ENCODE measurements around the gene MTX1. TPM values are rescaled to one million over a fixed set of nuclear protein-coding genes. Genes with fewer than 3 reads are reported as not detected.

Gene MTX1
- total RNA-seq, 1 experiment from 2014 or later, result 69.1 TPM

- TF ChIP-seq ELF1 (IDR thresholded peaks at IDR 0.05; ENCODE audit: borderline replicate concordance, low read depth) (no peak), YY1 (IDR thresholded peaks at IDR 0.05; ENCODE audit: extremely low read depth, insufficient replicate concordance, low read depth, low read length) (no peak), EGR1 (IDR thresholded peaks at IDR 0.05; ENCODE audit: low read depth) (no peak), TCF7L2 (IDR thresholded peaks at IDR 0.05; ENCODE audit: borderline replicate concordance, extremely low read depth, insufficient read depth, insufficient read length) (no peak), FOSL1 (IDR thresholded peaks at IDR 0.05; ENCODE audit: low read depth) (no peak), SIN3A (IDR thresholded peaks at IDR 0.05; ENCODE audit: low read depth) (no peak), MAX (IDR thresholded peaks at IDR 0.05) (no peak), RAD21 (IDR thresholded peaks at IDR 0.05; ENCODE audit: low read depth) (no peak), SP1 (IDR thresholded peaks at IDR 0.05; ENCODE audit: low read depth) (no peak), CEBPB (IDR thresholded peaks at IDR 0.05; ENCODE audit: low read depth) (no peak), SRF (IDR thresholded peaks at IDR 0.05; ENCODE audit: low read depth) (no peak), ZNF274 (IDR thresholded peaks at IDR 0.05; ENCODE audit: low read depth, low read length) (no peak), EZH2 (IDR thresholded peaks at IDR 0.05) (no peak)
Measured at GRCh38 chr1:155202731-155203515, 5.6 kb upstream of the MTX1 start (continued).

- DNase-seq (ENCODE audit: low read depth, low spot score) (no peak), ATAC-seq (no peak)
- intact Hi-C loops (cut with micrococcal nuclease), result loop anchor here (5.0 kb wide), 2 partner anchors 37 to 387 kb away; a partner anchor contains a TSS
- no peaks in the 10 kb centered on the region for H3K36me3 ChIP-seq (ENCODE audit: control insufficient read depth in 1 of 2, insufficient read depth in 2 of 2, low read length in 2 of 2)
- TF ChIP-seq ZNF274 (IDR thresholded peaks at IDR 0.05; ENCODE audit: low read depth, low read length) (no peak), REST (IDR thresholded peaks at IDR 0.05; ENCODE audit: low read depth) (no peak), JUND (IDR thresholded peaks at IDR 0.05) (no peak), ELF1 (IDR thresholded peaks at IDR 0.05; ENCODE audit: borderline replicate concordance, low read depth) (no peak), EZH2 (IDR thresholded peaks at IDR 0.05) (no peak), SRF (IDR thresholded peaks at IDR 0.05; ENCODE audit: low read depth) (no peak), POLR2A (IDR thresholded peaks at IDR 0.05; ENCODE audit: borderline replicate concordance, extremely low read depth, insufficient read depth, insufficient read length) (no peak)
- no peak overlapping the region for H3K27ac ChIP-seq (ENCODE audit: low read depth, low read length)
- H3K9me2 ChIP-seq (ENCODE audit: insufficient read depth), result no peaks in the 10 kb centered on the region
- H2AFZ ChIP-seq (ENCODE audit: low read depth, low read length, poor library complexity, severe bottlenecking), result no peak overlapping the region
- H3K9ac ChIP-seq (ENCODE audit: low read length), result no peak overlapping the region
- no peak overlapping the region for H3K4me3 ChIP-seq (replicated peaks in 1 of 2; ENCODE audit: low read depth in 1 of 2, low read length in 2 of 2)
- ChIA-PET POLR2A (no interaction called here), RAD21 (ENCODE audit: low non-redundant PET in 1 of 2, low total read pairs in 2 of 2, uncharacterized antibody in 2 of 2, unreplicated experiment in 2 of 2) (no interaction called here), CTCF (no interaction called here)
- no peak overlapping the region for H3K4me2 ChIP-seq (ENCODE audit: low read length)
- H3K9me3 ChIP-seq (ENCODE audit: control insufficient read depth in 1 of 2, insufficient read depth in 1 of 2, low read depth in 1 of 2, low read length in 2 of 2), result no peaks in the 10 kb centered on the region
- no TSS peak for BruUV-seq (replicated peaks)
- H3K79me2 ChIP-seq (ENCODE audit: insufficient read depth, low read length), result peaks cover 9% of the 10 kb centered on the region
- H4K20me1 ChIP-seq (ENCODE audit: insufficient read depth), result no peaks in the 10 kb centered on the region
- H3K4me1 ChIP-seq (ENCODE audit: control insufficient read depth in 1 of 2, insufficient read depth in 2 of 2, low read length in 2 of 2), result peaks cover 18 to 26% of the 10 kb centered on the region in 2 experiments
- no peaks in the 10 kb centered on the region for H3K27me3 ChIP-seq (ENCODE audit: insufficient read depth, low read length)
Measured at GRCh38 chr1:155205035-155205434, 3.5 kb upstream of the MTX1 start.
